ENCODE results near the gene KCNN1. TPM values are rescaled to one million over a fixed set of nuclear protein-coding genes. Genes with fewer than 3 reads are reported as not detected.

The KCNN1 gene
- total and polyA plus RNA-seq, 2 of the 13 experiments (the other 11 are each of a cell fraction or from before 2014, with no cell fraction given), result 0.04 TPM; not detected in 1

- no peak overlapping the region for H3K9ac ChIP-seq (ENCODE audit: insufficient read depth, low read depth, low read length)
- DNase-seq (ENCODE audit: low spot score) (no peak), FAIRE-seq (no peak), ATAC-seq (no peak)
- 30% methylated on average over 3 of the region's 13 CpGs for WGBS (ENCODE audit: low lambda C conversion rate)
- no peaks in the 10 kb centered on the region for H3K9me3 ChIP-seq (ENCODE audit: low read length)
- in situ Hi-C loops (cut with HindIII; ENCODE audit: extremely low pct_ligation_motif_present, low pct_unique_long_range_greater_than_20kb), result no loop called here
- H3K4me2 ChIP-seq (ENCODE audit: low read depth, low read length), result no peak overlapping the region
- H3K36me3 ChIP-seq (replicated peaks in 1 of 2; ENCODE audit: control insufficient read depth in 1 of 2, insufficient read depth in 2 of 2, low read length in 2 of 2), result no peaks in the 10 kb centered on the region
- peaks cover 7% of the 10 kb centered on the region; the same call in 1 of the 2 replicates for H3K4me1 ChIP-seq (ENCODE audit: insufficient read depth, low read length)
- CTCF ChIA-PET (ENCODE audit: low intra/inter-chr PET ratio, low total read pairs), result no interaction called here
- intact Hi-C loops (cut with micrococcal nuclease; ENCODE audit: unreplicated experiment), result no loop called here
- no peak overlapping the region for H2AFZ ChIP-seq (ENCODE audit: low read length)
- no peaks in the 10 kb centered on the region for H4K20me1 ChIP-seq (ENCODE audit: insufficient read depth, low read length)
- no peaks in the 10 kb centered on the region for H3K79me2 ChIP-seq (ENCODE audit: insufficient read depth, low read length)
- no peak overlapping the region for H3K27ac ChIP-seq (ENCODE audit: extremely low read length, insufficient read depth, low read length)
- POLR2A ChIA-PET, result no interaction called here
- no TSS peak for BruUV-seq (replicated peaks)
- H3K4me3 ChIP-seq (replicated peaks in 1 of 3; ENCODE audit: insufficient read depth in 1 of 3, low read depth in 2 of 3, low read length in 3 of 3), result no peak overlapping the region
- TF ChIP-seq ZBTB42 (CRISPR knock-in tag; IDR thresholded peaks at IDR 0.05), result no peak
- no peak for TF ChIP-seq CREBL2 (CRISPR knock-in tag; IDR thresholded peaks at IDR 0.05; ENCODE audit: borderline replicate concordance)
- H3K27me3 ChIP-seq (ENCODE audit: control insufficient read depth in 1 of 2, insufficient read depth in 2 of 2, low read length in 2 of 2), result peaks cover 0 to 13% of the 10 kb centered on the region in 2 experiments; a peak in 2 of 5 replicates
Observed at GRCh38 chr19:17988161-17988560, 21.3 kb downstream of the KCNN1 start.

- Histone ChIP-seq H2AFZ (ENCODE audit: low read length) (no peak overlapping the region), H3K27ac (ENCODE audit: extremely low read length, insufficient read depth, low read length) (no peak overlapping the region), H3K9ac (ENCODE audit: insufficient read depth, low read depth, low read length) (no peak overlapping the region), H3K27me3 (ENCODE audit: control insufficient read depth in 1 of 2, insufficient read depth in 2 of 2, low read length in 2 of 2) (peaks cover 0 to 12% of the 10 kb centered on the region in 2 experiments; a peak in 2 of 5 replicates), H4K20me1 (ENCODE audit: insufficient read depth, low read length) (no peaks in the 10 kb centered on the region), H3K4me1 (ENCODE audit: insufficient read depth, low read length) (peaks cover 7% of the 10 kb centered on the region; the same call in 1 of the 2 replicates), H3K79me2 (ENCODE audit: insufficient read depth, low read length) (no peaks in the 10 kb centered on the region), H3K4me3 (replicated peaks in 1 of 3; ENCODE audit: insufficient read depth in 1 of 3, low read depth in 2 of 3, low read length in 3 of 3) (no peak overlapping the region), H3K36me3 (replicated peaks in 1 of 2; ENCODE audit: control insufficient read depth in 1 of 2, insufficient read depth in 2 of 2, low read length in 2 of 2) (no peaks in the 10 kb centered on the region), H3K9me3 (ENCODE audit: low read length) (no peaks in the 10 kb centered on the region), H3K4me2 (ENCODE audit: low read depth, low read length) (no peak overlapping the region)
- no TSS peak for BruUV-seq (replicated peaks)
- TF ChIP-seq ZNF446 (CRISPR knock-in tag; IDR thresholded peaks at IDR 0.05) (no peak), KLF11 (CRISPR knock-in tag; IDR thresholded peaks at IDR 0.05) (no peak), ZNF367 (CRISPR knock-in tag; IDR thresholded peaks at IDR 0.05; ENCODE audit: borderline replicate concordance) (no peak), ZNF326 (CRISPR knock-in tag; IDR thresholded peaks at IDR 0.05; ENCODE audit: borderline replicate concordance) (no peak), CHD2 (IDR thresholded peaks at IDR 0.05; ENCODE audit: low read depth, low read length) (no peak), RXRA (CRISPR knock-in tag; IDR thresholded peaks at IDR 0.05) (no peak), ZFP1 (CRISPR knock-in tag; IDR thresholded peaks at IDR 0.05) (no peak), MIER2 (CRISPR knock-in tag; IDR thresholded peaks at IDR 0.05) (no peak), CREM (IDR thresholded peaks at IDR 0.05) (no peak), CREM (CRISPR knock-in tag; IDR thresholded peaks at IDR 0.05) (no peak), ZC3H13 (CRISPR knock-in tag; IDR thresholded peaks at IDR 0.05) (no peak), LCORL (IDR thresholded peaks at IDR 0.05) (no peak), LCORL (CRISPR knock-in tag; IDR thresholded peaks at IDR 0.05) (no peak), WIZ (CRISPR knock-in tag; IDR thresholded peaks at IDR 0.05) (no peak), SIX1 (CRISPR knock-in tag; IDR thresholded peaks at IDR 0.05; ENCODE audit: borderline replicate concordance) (no peak), RELA (CRISPR knock-in tag; IDR thresholded peaks at IDR 0.05) (no peak), ZNF362 (CRISPR knock-in tag; IDR thresholded peaks at IDR 0.05; ENCODE audit: borderline replicate concordance) (no peak)
- POLR2A ChIA-PET, result no interaction called here
- in situ Hi-C loops (cut with HindIII; ENCODE audit: extremely low pct_ligation_motif_present, low pct_unique_long_range_greater_than_20kb) (loop anchor here (5.0 kb wide), 2 partner anchors 37 to 122 kb away; no protein-coding TSS in a partner anchor), intact Hi-C loops (cut with micrococcal nuclease; ENCODE audit: unreplicated experiment) (no loop called here)
- ATAC-seq (no peak), DNase-seq (ENCODE audit: low spot score) (no peak), FAIRE-seq (no peak)
- 65% methylated on average over 13 of the region's 16 CpGs for WGBS (ENCODE audit: low lambda C conversion rate)
- CTCF ChIA-PET (ENCODE audit: low intra/inter-chr PET ratio, low total read pairs), result no interaction called here
Observed at GRCh38 chr19:17989425-17990094, 22.7 kb downstream of the KCNN1 start.
